Immature natural killer cell (primary cell): Measurements from ENCODE around the gene LLGL1. TPM values are rescaled to one million over a fixed set of nuclear protein-coding genes. Genes with fewer than 3 reads are reported as not detected.

Source experiments
- DNase-seq, 3 donors: peaks; one replicate each; pipeline ENCODE4 v3.0.0; 2022; ENCODE audit warnings: mixed read lengths in 1 of 3
- H3K27ac Mint-ChIP-seq, 6 donors: one replicate each; pipeline ENCODE4 v1.8.0; 2020; ENCODE audit warnings: mixed read lengths in 6 of 6, mild to moderate bottlenecking in 5 of 6, inconsistent platforms in 4 of 6, moderate library complexity in 3 of 6
- H3K27me3 Mint-ChIP-seq, 3 donors: one replicate each; pipeline ENCODE4 v1.8.0; 2020 to 2021; ENCODE audit warnings: low read depth in 3 of 3, mild to moderate bottlenecking in 3 of 3, mixed read lengths in 3 of 3, moderate library complexity in 3 of 3, inconsistent platforms in 1 of 3
- H3K36me3 Mint-ChIP-seq, 3 donors: one replicate each; pipeline ENCODE4 v1.8.0; 2020; ENCODE audit warnings: mixed read lengths in 3 of 3, inconsistent platforms in 2 of 3, mild to moderate bottlenecking in 2 of 3
- H3K4me1 Mint-ChIP-seq, 2 donors: one replicate each; pipeline ENCODE4 v1.8.0; 2020; ENCODE audit warnings: inconsistent platforms in 2 of 2, mild to moderate bottlenecking in 2 of 2, mixed read lengths in 2 of 2, moderate library complexity in 1 of 2
- H3K4me3 Mint-ChIP-seq, 5 donors: one replicate each; pipeline ENCODE4 v1.8.0; 2020; ENCODE audit warnings: mild to moderate bottlenecking in 5 of 5, mixed read lengths in 5 of 5, inconsistent platforms in 3 of 5, moderate library complexity in 3 of 5
- H3K9me3 Mint-ChIP-seq, 6 donors: one replicate each; pipeline ENCODE4 v1.8.0; 2020; ENCODE audit warnings: mild to moderate bottlenecking in 6 of 6, mixed read lengths in 6 of 6, inconsistent platforms in 4 of 6, moderate library complexity in 3 of 6
- polyA plus RNA-seq, 3 donors: library from polyadenylated mRNA; unstranded; fragments of 300-500 nt; fragmentation: Illumina TruSeq; gene quantifications; one replicate each; pipeline ENCODE4 v1.2.3, GENCODE V29; 2021

The LLGL1 gene
- polyA plus RNA-seq, 3 donors from 2014 or later = 2.0 to 3.1 TPM; not detected in 1

DNA sequence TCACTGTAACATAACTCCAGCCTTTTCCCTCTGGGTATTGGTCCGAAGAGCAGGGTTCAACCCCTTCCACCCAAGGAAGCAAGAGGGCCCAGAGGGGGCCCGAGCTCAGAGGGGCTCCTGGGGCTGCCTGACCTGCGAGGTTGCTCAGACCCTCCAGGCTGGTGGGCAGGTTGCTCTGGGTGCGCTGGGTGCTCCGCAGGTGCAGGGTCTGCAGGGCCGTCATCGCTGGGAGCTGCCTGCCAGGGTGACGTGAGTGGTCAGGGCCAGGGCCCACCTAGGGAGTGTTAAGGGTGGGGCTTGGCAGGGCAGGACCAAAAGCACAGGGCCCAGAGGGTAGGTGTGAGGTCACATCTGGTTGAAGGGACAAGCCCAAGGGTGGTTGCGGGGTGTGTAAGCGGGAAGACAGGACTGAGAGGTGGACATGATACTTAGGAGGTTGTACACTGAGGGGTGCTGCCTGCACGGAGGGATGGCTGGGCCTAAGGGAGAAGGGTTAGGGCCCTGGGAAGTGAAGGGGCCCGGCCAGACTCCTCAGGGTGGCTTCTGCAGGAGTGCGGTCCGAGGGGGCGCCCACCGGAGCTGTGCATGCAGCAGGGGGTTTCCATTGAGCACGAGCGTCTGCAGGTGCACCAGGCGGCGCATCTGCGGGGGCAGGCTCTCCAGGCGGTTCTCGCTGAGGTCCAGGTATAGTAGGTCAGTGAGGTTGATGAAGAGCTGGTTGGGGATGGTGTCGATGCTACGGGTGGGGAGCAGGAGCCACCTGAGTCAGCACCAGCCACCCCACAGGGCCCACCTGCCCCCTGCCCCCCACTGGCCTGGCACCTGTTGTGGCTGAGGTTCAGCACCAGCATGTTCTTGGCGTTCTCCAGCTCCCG, 28.7 kb downstream of the LLGL1 start:
- H3K36me3 Mint-ChIP-seq = peaks cover 0 to 7% (median 5%) of the 10 kb centered on the region in 3 donors

DNA sequence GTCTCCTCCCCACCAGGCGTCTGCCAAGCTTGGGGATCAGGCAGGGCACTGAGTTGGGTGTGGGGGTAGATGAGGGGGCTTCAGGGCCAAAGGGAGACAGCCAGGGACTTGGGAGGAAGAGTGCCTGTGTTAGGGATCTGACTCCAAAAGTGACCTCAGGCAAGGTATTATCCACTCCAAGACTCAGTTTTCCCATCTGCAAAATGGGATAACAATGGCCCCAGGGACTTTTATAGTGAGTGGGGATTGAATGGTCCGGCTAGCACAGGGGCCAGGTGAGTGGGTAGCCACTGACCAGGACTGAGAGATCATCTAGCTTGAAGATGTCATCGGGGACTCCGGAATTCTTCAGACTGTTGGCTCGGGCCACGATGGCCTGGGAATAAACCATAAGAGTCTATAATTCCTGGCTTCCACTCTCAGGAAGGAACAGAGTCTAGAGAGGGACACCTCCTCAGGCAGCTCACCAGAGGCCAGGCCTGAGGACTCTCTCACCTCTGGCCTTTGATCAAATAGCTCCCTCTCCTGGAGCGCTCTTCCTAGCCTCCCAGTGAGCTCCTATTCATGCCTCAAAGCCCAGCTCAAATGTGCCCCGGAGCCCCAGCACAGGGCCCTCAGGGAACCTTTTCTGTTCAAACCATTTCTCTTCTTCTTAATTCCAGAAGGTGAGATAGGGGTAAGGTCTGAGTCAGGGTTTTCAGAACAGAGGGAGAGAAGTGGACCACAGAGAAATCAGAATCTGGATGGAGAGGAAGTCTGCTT, 29.6 kb downstream of the LLGL1 start:
- Mint-ChIP-seq H3K4me1 (peaks cover 29 to 32% of the 10 kb centered on the region in 2 donors), H3K27me3 (peaks cover 0 to 5% (median 2%) of the 10 kb centered on the region in 3 donors), H3K9me3 (no peaks in the 10 kb centered on the region), H3K36me3 (peaks cover 0 to 6% (median 5%) of the 10 kb centered on the region in 3 donors), H3K4me3 (peak overlapping the region in 2 of 5 donors; percentile 13 to 15), H3K27ac (no peak overlapping the region)
- DNase-seq = no peak

More for the DNA sequence above, 28.7 kb downstream of the LLGL1 start:
- H3K4me3 Mint-ChIP-seq = no peak overlapping the region
- no peak for DNase-seq
- peaks cover 0 to 5% (median 2%) of the 10 kb centered on the region in 3 donors for H3K27me3 Mint-ChIP-seq
- H3K4me1 Mint-ChIP-seq = peaks cover 23 to 26% of the 10 kb centered on the region in 2 donors
- H3K9me3 Mint-ChIP-seq = no peaks in the 10 kb centered on the region
- H3K27ac Mint-ChIP-seq = no peak overlapping the region

DNA sequence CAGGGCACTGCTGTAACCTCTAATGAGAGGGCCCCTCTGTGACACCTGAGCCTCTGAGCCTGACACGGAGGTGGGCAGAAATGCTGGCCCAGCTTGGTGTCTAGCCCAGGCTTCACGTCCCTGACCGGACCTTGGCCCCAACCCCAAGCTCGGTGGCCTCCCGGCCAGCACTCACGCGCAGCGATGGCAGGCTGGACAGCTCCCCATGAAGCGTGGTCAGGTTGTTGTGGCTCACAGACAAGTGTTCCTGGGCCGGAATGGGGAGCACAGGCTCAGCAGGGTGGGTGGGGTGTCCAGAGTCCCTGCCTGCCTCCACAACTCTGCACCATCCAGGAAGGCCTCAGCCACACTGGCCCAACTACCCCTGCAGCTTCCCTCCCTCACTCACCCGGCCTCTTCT, 30.9 kb downstream of the LLGL1 start:
- no peak for DNase-seq

DNA sequence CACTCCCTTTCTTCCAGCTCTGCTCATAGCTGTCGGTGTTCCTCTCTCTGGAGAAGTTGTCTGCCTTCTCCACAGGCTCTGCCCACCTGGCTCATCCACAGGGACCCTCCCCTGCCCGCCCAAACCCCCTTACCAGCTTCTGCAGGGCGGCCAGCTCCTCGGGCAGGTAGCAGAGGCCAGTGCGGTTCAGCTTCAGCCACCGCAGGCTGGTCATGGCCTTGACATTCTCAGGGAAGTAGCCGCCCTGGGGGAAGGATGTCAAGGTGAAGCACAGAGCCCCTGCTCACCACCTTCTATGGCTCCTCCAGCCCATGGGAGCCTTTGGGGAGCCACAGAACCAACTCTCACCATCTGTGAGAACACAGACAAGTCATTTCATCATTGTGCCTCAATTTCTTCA, 31.3 kb downstream of the LLGL1 start:
- Mint-ChIP-seq H3K36me3 (no peaks in the 10 kb centered on the region), H3K9me3 (no peaks in the 10 kb centered on the region), H3K4me3 (peak overlapping the region; percentile 93 to 99 (median 96)), H3K27ac (peak overlapping the region in 4 of 6 donors; percentile 39 to 58 (median 51)), H3K4me1 (peaks cover 35 to 41% of the 10 kb centered on the region in 2 donors), H3K27me3 (peaks cover 0 to 5% (median 0%) of the 10 kb centered on the region in 3 donors)
- DNase-seq = no peak

More for the DNA sequence above, 30.9 kb downstream of the LLGL1 start:
- Mint-ChIP-seq H3K36me3 (no peaks in the 10 kb centered on the region), H3K27me3 (peaks cover 0 to 5% (median 0%) of the 10 kb centered on the region in 3 donors), H3K27ac (peak overlapping the region in 1 of 6 donors; percentile 24), H3K4me3 (peak overlapping the region in 4 of 5 donors; percentile 5 to 49 (median 40)), H3K9me3 (no peaks in the 10 kb centered on the region), H3K4me1 (peaks cover 35 to 37% of the 10 kb centered on the region in 2 donors)

DNA sequence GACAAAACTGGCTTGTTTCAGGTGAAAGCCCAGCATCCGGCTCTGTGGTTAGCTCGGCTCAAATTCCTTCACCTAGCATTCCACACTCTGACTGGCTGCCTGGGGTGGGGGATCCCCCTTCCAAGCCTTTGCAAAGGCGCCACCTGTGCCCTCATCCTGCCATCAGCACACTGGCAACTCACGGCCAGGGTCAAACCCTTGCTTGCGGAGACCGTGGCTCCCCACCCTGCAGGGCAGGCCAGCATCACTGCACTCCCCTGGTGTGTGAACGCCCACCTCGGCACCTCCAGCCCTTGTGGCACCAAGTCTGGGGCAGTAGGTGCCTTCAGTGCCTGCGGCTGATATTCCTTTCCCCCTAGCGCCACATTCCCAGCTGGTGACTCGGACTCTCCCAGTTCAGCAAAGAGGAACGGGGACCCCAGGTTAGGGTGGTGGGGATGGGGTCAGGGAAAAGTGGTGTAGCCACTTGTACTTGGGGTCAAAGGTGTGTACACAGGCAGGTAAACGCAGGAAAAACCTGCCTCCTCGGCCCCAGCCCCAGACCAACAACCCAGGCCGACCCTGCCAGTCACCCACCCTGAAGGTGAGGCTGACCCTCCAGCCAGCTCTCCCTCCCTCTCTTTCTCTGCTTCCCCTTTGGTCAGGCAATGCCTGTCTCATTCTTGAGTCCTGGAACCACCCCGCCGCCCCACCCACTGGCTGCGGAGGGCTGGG, 32.0 kb downstream of the LLGL1 start:
- Mint-ChIP-seq H3K27me3 (peaks cover 0 to 5% (median 0%) of the 10 kb centered on the region in 3 donors), H3K27ac (peak overlapping the region; percentile 81 to 95 (median 91)), H3K4me1 (peaks cover 35 to 44% of the 10 kb centered on the region in 2 donors), H3K9me3 (no peaks in the 10 kb centered on the region), H3K4me3 (peak overlapping the region; percentile 93 to 99 (median 96)), H3K36me3 (no peaks in the 10 kb centered on the region)
- no peak for DNase-seq

DNA sequence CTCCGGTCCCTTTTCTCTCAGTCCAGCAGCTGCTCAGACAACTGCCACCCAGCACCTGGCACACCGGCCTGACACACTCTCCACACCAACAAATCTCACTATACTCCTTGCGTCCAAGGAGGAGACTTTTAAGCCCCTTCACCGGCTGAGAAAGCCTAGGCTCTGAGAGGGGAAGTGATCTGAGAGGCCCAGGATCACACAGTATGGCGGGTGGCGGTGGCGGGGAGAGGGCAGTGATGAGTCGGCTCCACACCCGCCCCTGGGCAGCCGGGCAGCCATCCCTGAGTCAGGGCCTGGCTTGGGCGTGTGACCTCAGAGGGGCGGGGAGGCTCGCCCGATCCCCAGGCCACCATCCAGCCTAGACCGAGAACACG, 32.5 kb downstream of the LLGL1 start:
- Mint-ChIP-seq H3K9me3 (no peaks in the 10 kb centered on the region), H3K4me3 (peak overlapping the region; percentile 93 to 99 (median 96)), H3K27me3 (peaks cover 0 to 5% (median 0%) of the 10 kb centered on the region in 3 donors), H3K36me3 (no peaks in the 10 kb centered on the region), H3K4me1 (peaks cover 35 to 44% of the 10 kb centered on the region in 2 donors), H3K27ac (peak overlapping the region; percentile 81 to 95 (median 91))
- peak; percentile 41 to 54 (median 49) for DNase-seq

DNA sequence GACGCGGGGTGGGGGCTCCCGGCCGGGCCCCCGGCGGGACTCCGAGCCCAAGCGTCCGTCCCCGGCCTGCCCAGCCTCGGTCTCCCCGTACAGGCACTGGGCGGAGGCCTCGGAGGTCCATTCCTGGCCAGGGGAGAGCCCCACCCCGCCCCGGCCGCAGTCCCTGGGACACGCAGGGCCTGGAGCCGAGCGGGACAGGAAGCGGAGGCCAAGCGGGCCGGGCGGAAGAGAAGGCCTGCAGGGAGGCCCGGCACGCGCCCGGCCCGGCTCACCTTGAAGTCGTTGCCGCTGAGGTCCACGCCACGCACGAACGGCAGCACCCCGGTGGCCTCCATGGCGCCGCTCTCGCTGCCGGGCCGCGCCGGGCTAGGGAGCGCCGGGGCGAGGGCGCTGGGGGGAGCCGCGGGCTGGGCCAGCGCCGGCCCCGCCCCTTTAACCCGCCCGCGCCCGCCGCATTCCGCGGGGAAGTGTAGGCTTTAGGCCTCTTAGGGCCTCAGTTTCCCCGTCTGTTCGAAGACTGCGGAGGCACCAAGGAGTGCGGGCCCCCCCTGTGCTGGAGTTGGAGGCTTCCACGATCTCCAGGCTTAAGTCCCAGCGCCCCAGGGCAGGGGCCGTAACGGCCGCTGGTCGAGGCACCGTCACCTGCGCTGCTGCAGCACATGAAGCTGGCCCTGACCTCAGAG, 33.1 kb downstream of the LLGL1 start, which contains the start of gene FLII:
Gene FLII (minus strand): TSS at position 383 of the 683 bp plus-strand sequence. CDS start 48 bp downstream, at position 335.
- Mint-ChIP-seq H3K4me1 (peaks cover 35 to 47% of the 10 kb centered on the region in 2 donors), H3K27me3 (peaks cover 0 to 5% (median 0%) of the 10 kb centered on the region in 3 donors), H3K27ac (peak within 1 kb of the TSS; percentile 81 to 95 (median 91)), H3K4me3 (peak within 1 kb of the TSS; percentile 93 to 99 (median 96)), H3K9me3 (no peaks in the 10 kb centered on the region), H3K36me3 (peaks cover 0 to 4% (median 4%) of the 10 kb centered on the region in 3 donors)
- DNase-seq = peak; percentile 41 to 51 (median 48)

DNA sequence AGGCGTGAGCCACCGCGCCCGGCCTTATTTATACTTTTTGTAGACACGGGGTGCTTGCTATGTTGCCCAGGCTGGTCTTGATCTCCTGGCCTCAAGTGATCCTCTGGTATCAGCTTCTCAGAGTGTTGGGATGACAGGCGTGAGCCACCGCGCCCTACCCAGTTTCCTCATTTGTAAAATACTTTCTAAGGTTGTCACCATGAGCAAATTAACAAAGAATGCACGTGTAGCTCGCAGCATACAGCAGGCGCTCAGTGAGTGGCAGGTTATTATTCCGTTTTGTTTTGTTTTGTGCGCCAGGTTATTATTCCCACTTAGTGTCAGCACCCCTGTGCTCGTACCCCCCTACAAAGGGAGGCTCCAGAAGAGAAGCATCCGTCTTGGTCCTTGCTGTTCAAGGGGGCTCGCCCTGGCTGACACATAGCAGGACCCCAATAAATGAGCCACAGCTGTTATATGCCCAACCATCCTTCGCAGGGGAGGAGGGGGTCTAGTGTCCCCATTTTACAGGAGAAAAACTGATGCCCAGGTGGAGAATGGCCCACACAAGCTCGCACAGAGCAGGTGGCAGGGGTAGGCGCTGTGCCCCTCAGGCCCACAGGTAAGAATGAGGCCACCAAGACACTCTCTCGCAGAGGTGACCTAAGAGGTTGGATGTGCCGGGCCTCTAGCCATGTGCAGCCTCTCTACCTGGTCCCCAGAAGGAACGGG, 34.3 kb downstream of the LLGL1 start:
- Mint-ChIP-seq H3K36me3 (peaks cover 0 to 4% (median 4%) of the 10 kb centered on the region in 3 donors), H3K27ac (peak overlapping the region; percentile 51 to 89 (median 84)), H3K4me3 (peak overlapping the region; percentile 78 to 82 (median 79)), H3K27me3 (peaks cover 0 to 3% (median 0%) of the 10 kb centered on the region in 3 donors), H3K9me3 (no peaks in the 10 kb centered on the region), H3K4me1 (peaks cover 35 to 47% of the 10 kb centered on the region in 2 donors)
- no peak for DNase-seq

DNA sequence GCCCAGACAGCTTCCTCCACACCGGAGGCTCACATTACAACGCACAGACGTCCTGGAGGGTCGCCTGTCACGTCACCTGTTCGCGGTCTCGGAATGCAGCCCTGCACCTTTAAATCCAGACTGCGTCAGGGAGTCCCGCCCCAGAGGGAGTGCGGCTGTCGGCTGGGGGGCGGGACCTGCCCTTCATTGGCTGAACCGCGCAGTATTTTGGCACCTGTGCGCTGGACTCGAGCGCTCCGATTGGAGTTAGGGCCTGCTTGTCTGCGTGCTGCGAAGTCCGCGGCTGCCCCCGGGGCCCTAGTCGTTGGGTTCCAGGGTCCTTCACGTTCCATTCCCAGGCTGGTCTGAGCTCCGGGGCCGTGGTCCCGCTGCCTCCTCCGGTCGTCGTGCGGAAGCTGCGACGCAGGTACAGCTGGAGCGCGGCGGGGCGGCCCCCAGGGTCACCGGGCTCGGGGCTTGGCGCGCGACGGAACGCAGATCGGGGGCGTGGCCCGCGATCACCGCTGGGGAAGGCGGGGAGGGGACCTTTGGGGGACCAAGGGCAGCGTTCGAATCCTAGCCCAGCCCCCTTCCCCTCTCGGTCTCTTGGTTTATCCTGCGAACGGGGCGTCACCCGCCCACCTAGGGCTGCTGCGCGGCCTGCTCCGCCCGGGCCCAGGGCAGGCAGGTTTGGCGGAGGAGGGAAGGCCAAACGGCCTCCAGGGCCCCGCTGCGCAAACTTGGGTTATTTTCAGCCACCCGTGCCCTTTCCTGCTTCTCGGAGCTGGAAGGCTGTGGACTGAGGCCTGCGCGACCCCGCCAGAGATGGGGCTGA, 35.1 kb downstream of the LLGL1 start, which contains the start of gene MIEF2:
Gene MIEF2 (plus strand): TSS at position 331 of the 814 bp plus-strand sequence. CDS start 2,059 bp downstream, outside the sequence.
- peak; percentile 90 to 91 (median 90) for DNase-seq
- H3K4me3 Mint-ChIP-seq = peak within 1 kb of the TSS; percentile 78 to 82 (median 79)
- H3K36me3 Mint-ChIP-seq = peaks cover 0 to 4% (median 4%) of the 10 kb centered on the region in 3 donors
- H3K27me3 Mint-ChIP-seq = peaks cover 0 to 3% (median 0%) of the 10 kb centered on the region in 3 donors
- H3K27ac Mint-ChIP-seq = peak within 1 kb of the TSS; percentile 51 to 89 (median 84)
- no peaks in the 10 kb centered on the region for H3K9me3 Mint-ChIP-seq
- peaks cover 35 to 47% of the 10 kb centered on the region in 2 donors for H3K4me1 Mint-ChIP-seq

DNA sequence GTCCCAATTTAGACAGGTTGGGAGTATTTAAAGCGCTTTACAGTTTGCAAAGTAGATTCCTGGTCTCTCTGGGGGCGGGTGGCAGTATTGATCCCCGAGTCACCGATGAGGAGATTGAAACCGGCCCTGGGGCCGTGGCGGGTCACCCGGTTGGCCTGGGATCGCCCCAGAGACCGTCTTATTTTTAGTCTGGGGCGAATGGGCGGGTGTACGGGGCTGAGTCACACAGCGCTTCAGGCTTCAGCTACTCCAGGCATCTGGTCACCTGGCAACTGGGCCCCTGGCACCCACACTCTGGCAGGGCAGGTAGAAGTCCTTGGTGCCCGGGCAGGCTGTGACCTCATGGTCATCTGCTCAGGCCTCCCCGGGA, 35.7 kb downstream of the LLGL1 start:
- Mint-ChIP-seq H3K27me3 (peaks cover 0 to 3% (median 2%) of the 10 kb centered on the region in 3 donors), H3K9me3 (no peaks in the 10 kb centered on the region), H3K4me1 (peaks cover 32 to 46% of the 10 kb centered on the region in 2 donors), H3K4me3 (peak overlapping the region; percentile 78 to 82 (median 79)), H3K27ac (peak overlapping the region; percentile 19 to 88 (median 66)), H3K36me3 (peaks cover 0 to 4% (median 4%) of the 10 kb centered on the region in 3 donors)
- DNase-seq = peak in 1 of 3 donors; percentile 18

DNA sequence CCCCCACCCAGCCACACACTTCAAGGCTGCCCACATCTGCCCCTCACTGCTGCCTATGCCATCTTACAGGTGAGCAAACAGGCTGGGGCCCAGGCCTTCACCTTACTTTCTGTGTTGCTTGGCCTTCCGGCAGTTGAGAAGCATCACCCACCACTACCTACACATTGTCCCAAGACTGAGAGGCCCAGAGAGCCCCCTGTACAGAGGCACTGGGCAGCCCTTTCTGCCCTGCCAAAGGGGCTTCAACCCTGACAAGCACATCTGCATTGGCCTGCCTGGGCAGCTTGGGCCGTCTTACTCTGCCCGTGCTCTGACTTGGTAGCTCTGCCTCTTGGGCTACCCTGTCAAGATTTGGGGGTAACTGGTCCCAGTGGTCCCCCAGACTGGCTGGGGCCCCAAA, 36.2 kb downstream of the LLGL1 start:
- no peak for DNase-seq
- Mint-ChIP-seq H3K27ac (peak overlapping the region in 5 of 6 donors; percentile 58 to 84 (median 65)), H3K4me1 (peaks cover 31 to 43% of the 10 kb centered on the region in 2 donors), H3K9me3 (no peaks in the 10 kb centered on the region), H3K27me3 (peaks cover 0 to 3% (median 2%) of the 10 kb centered on the region in 3 donors), H3K4me3 (peak overlapping the region; percentile 78 to 82 (median 79)), H3K36me3 (peaks cover 0 to 4% (median 4%) of the 10 kb centered on the region in 3 donors)
